Keratinocyte (primary cell): Measurements from ENCODE around the gene EXT2. TPM values are rescaled to one million over a fixed set of nuclear protein-coding genes. Genes with fewer than 3 reads are reported as not detected.
A peak's percentile ranks its signal among the peaks of the same experiment; 100 is the strongest.

Experiments
- DNase-seq: peaks from one replicate; pipeline ENCODE4 v3.0.0-alpha.2; 2011; ENCODE audit warnings: low read depth, missing footprints, low spot score
- FAIRE-seq: peaks from 2 replicates; lab custom pipeline; 2011; peaks lifted over from hg19 to GRCh38; lab: Jason Lieb, UNC
- H2AFZ ChIP-seq: 2 replicates; pipeline ENCODE4 v1.6.0; 2012; ENCODE audit warnings: low read length, control low read depth, inconsistent platforms; ENCODE audit not compliant: control insufficient read depth
- H3K27ac ChIP-seq: 2 replicates; pipeline ENCODE4 v1.5.1; 2011; ENCODE audit warnings: low read length; ENCODE audit not compliant: control insufficient read depth, insufficient read depth
- H3K27me3 ChIP-seq: 3 replicates; pipeline ENCODE4 v1.6.0; 2011; ENCODE audit warnings: low read length; ENCODE audit not compliant: control insufficient read depth, insufficient read depth; ENCODE audit errors: extremely low read depth
- H3K36me3 ChIP-seq, 2 experiments: 2 replicates in 1 of 2; 3 replicates in 1 of 2; pipeline ENCODE4 v1.5.1; 2011; ENCODE audit warnings: low read length in 2 of 2, mild to moderate bottlenecking in 1 of 2; ENCODE audit not compliant: control insufficient read depth in 2 of 2, insufficient read depth in 2 of 2; ENCODE audit errors: extremely low read depth in 1 of 2
- H3K4me1 ChIP-seq: 3 replicates; pipeline ENCODE4 v1.5.1; 2011; ENCODE audit warnings: low read length; ENCODE audit not compliant: control insufficient read depth, insufficient read depth; ENCODE audit errors: extremely low read depth
- H3K4me2 ChIP-seq: 3 replicates; pipeline ENCODE4 v1.6.0; 2011; ENCODE audit warnings: low read depth, low read length; ENCODE audit not compliant: control insufficient read depth, insufficient read depth; ENCODE audit errors: extremely low read depth
- H3K4me3 ChIP-seq, 3 experiments: fragments of 200-600 bp in 1 of 3; sonication (generic) in 1 of 3; 2 replicates in 2 of 3; 3 replicates in 1 of 3; pipeline ENCODE4 v1.5.1; 2011 to 2016; ENCODE audit warnings: low read length in 3 of 3, mild to moderate bottlenecking in 3 of 3, control low read depth in 2 of 3, inconsistent platforms in 1 of 3, low read depth in 1 of 3, mixed read lengths in 1 of 3, mixed run types in 1 of 3, moderate library complexity in 1 of 3; ENCODE audit not compliant: control insufficient read depth in 2 of 3, insufficient read depth in 2 of 3; ENCODE audit errors: extremely low read depth in 1 of 3
- H3K79me2 ChIP-seq: 2 replicates; pipeline ENCODE4 v1.6.0; 2012; ENCODE audit warnings: low read length; ENCODE audit not compliant: control insufficient read depth, insufficient read depth
- H3K9ac ChIP-seq: 3 replicates; pipeline ENCODE4 v1.6.0; 2011; ENCODE audit warnings: low read length; ENCODE audit not compliant: control insufficient read depth, insufficient read depth; ENCODE audit errors: extremely low read depth
- H3K9me1 ChIP-seq: 3 replicates; pipeline ENCODE4 v1.6.0; 2011; ENCODE audit warnings: low read length; ENCODE audit not compliant: control insufficient read depth, insufficient read depth; ENCODE audit errors: extremely low read depth
- H3K9me3 ChIP-seq: 2 replicates; pipeline ENCODE4 v1.5.1; 2012; ENCODE audit warnings: low read depth, low read length; ENCODE audit not compliant: control insufficient read depth
- H4K20me1 ChIP-seq: 3 replicates; pipeline ENCODE4 v1.6.0; 2011; ENCODE audit warnings: low read length; ENCODE audit not compliant: control insufficient read depth, insufficient read depth; ENCODE audit errors: extremely low read depth
- EZH2 ChIP-seq: IDR thresholded peaks from one replicate; pipeline ENCODE4 v1.6.1; 2012; ENCODE audit warnings: inconsistent platforms, mild to moderate bottlenecking, low read length, moderate library complexity
- dilution Hi-C: fragments of 300-500 bp; cut with MboI; formaldehyde crosslinking; loops from one replicate; pipeline ENCODE4 v1.7.0; 2020; ENCODE audit warnings: low sequenced_read_pairs; ENCODE audit not compliant: extremely low pct_ligation_motif_present
- polyA plus RNA-seq, 5 experiments: library from polyadenylated mRNA; depleted of rRNA in 3 of 5; stranded (reverse) in 3 of 5; stranded (forward) in 1 of 5; unstranded in 1 of 5; fragments of >200 nt; gene quantifications; 1 replicate in 1 of 5; 2 replicates in 3 of 5; 3 replicates in 1 of 5; pipeline versions ENCODE4 v1.2.1 to v1.2.3, GENCODE V29; 2011 to 2012; ENCODE audit warnings: missing spikeins in 2 of 5, low read depth in 1 of 5, low replicate concordance in 1 of 5
- TF ChIP-seq, protein P1 (sequence below), 3 experiments: IDR thresholded peaks in 1 of 3; conservative IDR thresholded peaks in 1 of 3; optimal IDR thresholded peaks in 1 of 3; 2 replicates in 2 of 3; 3 replicates in 1 of 3; pipeline versions ENCODE3 to v1.5.1; 2011; ENCODE audit warnings: low read length in 3 of 3, mild to moderate bottlenecking in 3 of 3, moderate library complexity in 2 of 3, control low read depth in 1 of 3, inconsistent platforms in 1 of 3; ENCODE audit not compliant: insufficient read depth in 2 of 3; ENCODE audit errors: extremely low read depth in 1 of 3

EXT2 gene
- polyA plus RNA-seq, 1 donor (not counting 4 experiments of a cell fraction or from before 2014, with no cell fraction given), result 148 TPM

GRCh38 chr11:44133335-44133946 is 38.0 kb downstream of the EXT2 start:
- no peak for TF ChIP-seq EZH2
- TF ChIP-seq, protein P1, sequence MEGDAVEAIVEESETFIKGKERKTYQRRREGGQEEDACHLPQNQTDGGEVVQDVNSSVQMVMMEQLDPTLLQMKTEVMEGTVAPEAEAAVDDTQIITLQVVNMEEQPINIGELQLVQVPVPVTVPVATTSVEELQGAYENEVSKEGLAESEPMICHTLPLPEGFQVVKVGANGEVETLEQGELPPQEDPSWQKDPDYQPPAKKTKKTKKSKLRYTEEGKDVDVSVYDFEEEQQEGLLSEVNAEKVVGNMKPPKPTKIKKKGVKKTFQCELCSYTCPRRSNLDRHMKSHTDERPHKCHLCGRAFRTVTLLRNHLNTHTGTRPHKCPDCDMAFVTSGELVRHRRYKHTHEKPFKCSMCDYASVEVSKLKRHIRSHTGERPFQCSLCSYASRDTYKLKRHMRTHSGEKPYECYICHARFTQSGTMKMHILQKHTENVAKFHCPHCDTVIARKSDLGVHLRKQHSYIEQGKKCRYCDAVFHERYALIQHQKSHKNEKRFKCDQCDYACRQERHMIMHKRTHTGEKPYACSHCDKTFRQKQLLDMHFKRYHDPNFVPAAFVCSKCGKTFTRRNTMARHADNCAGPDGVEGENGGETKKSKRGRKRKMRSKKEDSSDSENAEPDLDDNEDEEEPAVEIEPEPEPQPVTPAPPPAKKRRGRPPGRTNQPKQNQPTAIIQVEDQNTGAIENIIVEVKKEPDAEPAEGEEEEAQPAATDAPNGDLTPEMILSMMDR (optimal IDR thresholded peaks at IDR 0.05 in 1 of 3, IDR thresholded peaks at IDR 0.05 in 1 of 3, conservative IDR thresholded peaks at IDR 0.05 in 1 of 3; ENCODE audit: extremely low read depth in 1 of 3, insufficient read depth in 2 of 3, low read length in 3 of 3), result peak; percentile 51 to 65 (median 59)
- FAIRE-seq (peak; percentile 62), DNase-seq (no peak)
- dilution Hi-C loops, result no loop called here
- Histone ChIP-seq H3K4me2 (no peak overlapping the region), H3K27ac (no peak overlapping the region), H3K9ac (no peak overlapping the region), H3K27me3 (no peaks in the 10 kb centered on the region), H3K9me3 (no peaks in the 10 kb centered on the region), H3K36me3 (peaks cover 22 to 24% of the 10 kb centered on the region in 2 experiments), H3K4me3 (no peak overlapping the region), H2AFZ (no peak overlapping the region), H3K4me1 (peaks cover 3% of the 10 kb centered on the region), H4K20me1 (no peaks in the 10 kb centered on the region), H3K9me1 (no peaks in the 10 kb centered on the region), H3K79me2 (no peaks in the 10 kb centered on the region)

- TF ChIP-seq EZH2, result no peak
- TF ChIP-seq, protein P1 (optimal IDR thresholded peaks at IDR 0.05 in 1 of 3, IDR thresholded peaks at IDR 0.05 in 1 of 3, conservative IDR thresholded peaks at IDR 0.05 in 1 of 3; ENCODE audit: extremely low read depth in 1 of 3, insufficient read depth in 2 of 3, low read length in 3 of 3), result no peak
- H3K36me3 ChIP-seq, result peaks cover 19 to 21% of the 10 kb centered on the region in 2 experiments
- no peak overlapping the region for H2AFZ ChIP-seq
- H3K4me2 ChIP-seq, result no peak overlapping the region
- no peak overlapping the region for H3K4me3 ChIP-seq
- no peak for FAIRE-seq
- no peaks in the 10 kb centered on the region for H3K27me3 ChIP-seq
- no peak overlapping the region for H3K27ac ChIP-seq
- H3K4me1 ChIP-seq, result peaks cover 3% of the 10 kb centered on the region
- dilution Hi-C loops, result no loop called here
- no peaks in the 10 kb centered on the region for H3K9me1 ChIP-seq
- H3K9me3 ChIP-seq, result no peaks in the 10 kb centered on the region
- H4K20me1 ChIP-seq, result no peaks in the 10 kb centered on the region
- no peak for DNase-seq
- H3K79me2 ChIP-seq, result no peaks in the 10 kb centered on the region
- no peak overlapping the region for H3K9ac ChIP-seq
These were observed 39.1 kb downstream of the EXT2 start for GRCh38 chr11:44134625-44135024.
